ENCODE data around the gene MEP1A.

MEP1A gene

GRCh38 chr6:46776070-46776712, 17.0 kb upstream of the MEP1A start:
- Histone ChIP-seq H3K4me1 (ENCODE audit: control extremely low read depth in 1 of 4, control insufficient read depth in 4 of 4, insufficient read depth in 4 of 4, low read length in 3 of 4) (peaks cover 0 to 26% (median 4%) of the 10 kb centered on the region in 4 experiments), H3K27me3 (replicated peaks in 2 of 5; ENCODE audit: control insufficient read depth in 4 of 5, insufficient read depth in 5 of 5, low read length in 4 of 5) (no peaks in the 10 kb centered on the region), H3K9me3 (ENCODE audit: control extremely low read depth in 1 of 5, control insufficient read depth in 4 of 5, insufficient read depth in 2 of 5, low read depth in 1 of 5, low read length in 4 of 5) (no peaks in the 10 kb centered on the region), H3K27ac (ENCODE audit: insufficient read depth in 1 of 2, low read depth in 1 of 2, low read length in 2 of 2, poor library complexity in 1 of 2, severe bottlenecking in 2 of 2) (no peak overlapping the region), H3K4me3 (ENCODE audit: control insufficient read depth in 1 of 7, extremely low read depth in 1 of 7, insufficient read depth in 4 of 7, low read depth in 2 of 7, low read length in 6 of 7) (no peak overlapping the region), H3K36me3 (ENCODE audit: control insufficient read depth in 4 of 4, insufficient read depth in 4 of 4, low read length in 3 of 4) (no peaks in the 10 kb centered on the region)
- no peak for DNase-seq
- 96% methylated on average over 4 of the region's 5 CpGs for whole genome bisulfite sequencing (ENCODE audit: insufficient coverage)
- ChIA-PET POLR2A (no interaction called here), CTCF (no interaction called here)

GRCh38 chr6:46777476-46778346, 15.5 kb upstream of the MEP1A start:
- POLR2A ChIA-PET: no interaction called here
- H3K36me3 ChIP-seq (ENCODE audit: control insufficient read depth in 4 of 4, insufficient read depth in 4 of 4, low read length in 3 of 4): no peaks in the 10 kb centered on the region
- no peaks in the 10 kb centered on the region for H3K9me3 ChIP-seq (ENCODE audit: control extremely low read depth in 1 of 5, control insufficient read depth in 4 of 5, insufficient read depth in 2 of 5, low read depth in 1 of 5, low read length in 4 of 5)
- H3K27me3 ChIP-seq (replicated peaks in 2 of 5; ENCODE audit: control insufficient read depth in 4 of 5, insufficient read depth in 5 of 5, low read length in 4 of 5): no peaks in the 10 kb centered on the region
- DNase-seq: no peak
- no peak overlapping the region for H3K27ac ChIP-seq (ENCODE audit: insufficient read depth in 1 of 2, low read depth in 1 of 2, low read length in 2 of 2, poor library complexity in 1 of 2, severe bottlenecking in 2 of 2)
- CTCF ChIA-PET: interaction anchor here (1.3 to 1.6 kb wide), 2 partner anchors 9 to 36 kb away, joined by 3 to 4 read pairs; no protein-coding TSS in a partner anchor
- WGBS (ENCODE audit: insufficient coverage): 97% methylated on average over 10 of the region's 12 CpGs
- H3K4me1 ChIP-seq (ENCODE audit: control extremely low read depth in 1 of 4, control insufficient read depth in 4 of 4, insufficient read depth in 4 of 4, low read length in 3 of 4): peaks cover 0 to 12% (median 2%) of the 10 kb centered on the region in 4 experiments
- H3K4me3 ChIP-seq (ENCODE audit: control insufficient read depth in 1 of 7, extremely low read depth in 1 of 7, insufficient read depth in 4 of 7, low read depth in 2 of 7, low read length in 6 of 7): no peak overlapping the region

GRCh38 chr6:46781478-46782378, 11.5 kb upstream of the MEP1A start:
- WGBS (ENCODE audit: insufficient coverage): 50% methylated on average over 2 of the region's 6 CpGs
- H3K27ac ChIP-seq (ENCODE audit: insufficient read depth in 1 of 2, low read depth in 1 of 2, low read length in 2 of 2, poor library complexity in 1 of 2, severe bottlenecking in 2 of 2): no peak overlapping the region
- H3K27me3 ChIP-seq (replicated peaks in 2 of 5; ENCODE audit: control insufficient read depth in 4 of 5, insufficient read depth in 5 of 5, low read length in 4 of 5): no peaks in the 10 kb centered on the region
- POLR2A ChIA-PET: no interaction called here
- no peaks in the 10 kb centered on the region for H3K9me3 ChIP-seq (ENCODE audit: control extremely low read depth in 1 of 5, control insufficient read depth in 4 of 5, insufficient read depth in 2 of 5, low read depth in 1 of 5, low read length in 4 of 5)
- H3K36me3 ChIP-seq (ENCODE audit: control insufficient read depth in 4 of 4, insufficient read depth in 4 of 4, low read length in 3 of 4): no peaks in the 10 kb centered on the region
- CTCF ChIA-PET: interaction anchor here (1.0 kb wide), 1 partner anchor 77 kb away, joined by 3 read pairs; no protein-coding TSS in a partner anchor
- no peak overlapping the region for H3K4me3 ChIP-seq (ENCODE audit: control insufficient read depth in 1 of 7, extremely low read depth in 1 of 7, insufficient read depth in 4 of 7, low read depth in 2 of 7, low read length in 6 of 7)
- DNase-seq: peak; percentile 69 to 83 (median 79)
- no peaks in the 10 kb centered on the region for H3K4me1 ChIP-seq (ENCODE audit: control extremely low read depth in 1 of 4, control insufficient read depth in 4 of 4, insufficient read depth in 4 of 4, low read length in 3 of 4)

- no peak overlapping the region for H3K4me3 ChIP-seq (ENCODE audit: control insufficient read depth in 1 of 7, extremely low read depth in 1 of 7, insufficient read depth in 4 of 7, low read depth in 2 of 7, low read length in 6 of 7)
- POLR2A ChIA-PET: no interaction called here
- H3K27me3 ChIP-seq (replicated peaks in 2 of 5; ENCODE audit: control insufficient read depth in 4 of 5, insufficient read depth in 5 of 5, low read length in 4 of 5): no peaks in the 10 kb centered on the region
- no peak for DNase-seq
- no peaks in the 10 kb centered on the region for H3K36me3 ChIP-seq (ENCODE audit: control insufficient read depth in 4 of 4, insufficient read depth in 4 of 4, low read length in 3 of 4)
- CTCF ChIA-PET: no interaction called here
- no peaks in the 10 kb centered on the region for H3K4me1 ChIP-seq (ENCODE audit: control extremely low read depth in 1 of 4, control insufficient read depth in 4 of 4, insufficient read depth in 4 of 4, low read length in 3 of 4)
- H3K27ac ChIP-seq (ENCODE audit: insufficient read depth in 1 of 2, low read depth in 1 of 2, low read length in 2 of 2, poor library complexity in 1 of 2, severe bottlenecking in 2 of 2): no peak overlapping the region
- WGBS (ENCODE audit: insufficient coverage): no CpG with 5 or more reads among the region's 1 CpG
- no peaks in the 10 kb centered on the region for H3K9me3 ChIP-seq (ENCODE audit: control extremely low read depth in 1 of 5, control insufficient read depth in 4 of 5, insufficient read depth in 2 of 5, low read depth in 1 of 5, low read length in 4 of 5)
Observed at GRCh38 chr6:46784535-46784934, 8.7 kb upstream of the MEP1A start.

- 97% methylated on average over 4 of the region's 5 CpGs for WGBS (ENCODE audit: insufficient coverage)
- Histone ChIP-seq H3K27ac (ENCODE audit: insufficient read depth in 1 of 2, low read depth in 1 of 2, low read length in 2 of 2, poor library complexity in 1 of 2, severe bottlenecking in 2 of 2) (no peak overlapping the region), H3K4me3 (ENCODE audit: control insufficient read depth in 1 of 7, extremely low read depth in 1 of 7, insufficient read depth in 4 of 7, low read depth in 2 of 7, low read length in 6 of 7) (no peak overlapping the region), H3K4me1 (ENCODE audit: control extremely low read depth in 1 of 4, control insufficient read depth in 4 of 4, insufficient read depth in 4 of 4, low read length in 3 of 4) (no peaks in the 10 kb centered on the region), H3K27me3 (replicated peaks in 2 of 5; ENCODE audit: control insufficient read depth in 4 of 5, insufficient read depth in 5 of 5, low read length in 4 of 5) (no peaks in the 10 kb centered on the region), H3K9me3 (ENCODE audit: control extremely low read depth in 1 of 5, control insufficient read depth in 4 of 5, insufficient read depth in 2 of 5, low read depth in 1 of 5, low read length in 4 of 5) (no peaks in the 10 kb centered on the region), H3K36me3 (ENCODE audit: control insufficient read depth in 4 of 4, insufficient read depth in 4 of 4, low read length in 3 of 4) (no peaks in the 10 kb centered on the region)
- no peak for DNase-seq
- ChIA-PET POLR2A (no interaction called here), CTCF (no interaction called here)
Observed at GRCh38 chr6:46787871-46788540, 5.2 kb upstream of the MEP1A start.

- WGBS (ENCODE audit: insufficient coverage): 100% methylated on average over 3 of the region's 3 CpGs
- ChIA-PET POLR2A (no interaction called here), CTCF (no interaction called here)
- Histone ChIP-seq H3K4me1 (ENCODE audit: control extremely low read depth in 1 of 4, control insufficient read depth in 4 of 4, insufficient read depth in 4 of 4, low read length in 3 of 4) (no peaks in the 10 kb centered on the region), H3K9me3 (ENCODE audit: control extremely low read depth in 1 of 5, control insufficient read depth in 4 of 5, insufficient read depth in 2 of 5, low read depth in 1 of 5, low read length in 4 of 5) (no peaks in the 10 kb centered on the region), H3K27ac (ENCODE audit: insufficient read depth in 1 of 2, low read depth in 1 of 2, low read length in 2 of 2, poor library complexity in 1 of 2, severe bottlenecking in 2 of 2) (no peak overlapping the region), H3K4me3 (ENCODE audit: control insufficient read depth in 1 of 7, extremely low read depth in 1 of 7, insufficient read depth in 4 of 7, low read depth in 2 of 7, low read length in 6 of 7) (no peak overlapping the region), H3K36me3 (ENCODE audit: control insufficient read depth in 4 of 4, insufficient read depth in 4 of 4, low read length in 3 of 4) (no peaks in the 10 kb centered on the region), H3K27me3 (replicated peaks in 2 of 5; ENCODE audit: control insufficient read depth in 4 of 5, insufficient read depth in 5 of 5, low read length in 4 of 5) (no peaks in the 10 kb centered on the region)
- no peak for DNase-seq
Observed at GRCh38 chr6:46788791-46789190, 4.4 kb upstream of the MEP1A start.

Measured in common myeloid progenitor, CD34-positive (primary cell).